NCI-H748 treated with DMSO at 0.1 percent for 48 hours (cell line): ENCODE data around the gene KRT36.

ENCODE experiments used
- DNase-seq: peaks from one replicate; lab custom pipeline; 2025; lab: John Stamatoyannopoulos, UW

KRT36 gene

GRCh38 chr17:41521574-41522261 is 32.0 kb upstream of the KRT36 start:
- DNase-seq = no peak

- peak; percentile 92 for DNase-seq
Observed at GRCh38 chr17:41520821-41521521, 31.3 kb upstream of the KRT36 start.

- DNase-seq = peak; percentile 46
Observed at GRCh38 chr17:41519501-41520224, 30.0 kb upstream of the KRT36 start.

- DNase-seq = no peak
Observed at GRCh38 chr17:41518789-41519449, 29.2 kb upstream of the KRT36 start, which contains the start of gene KRT15. Gene KRT15, minus strand, starts transcription at chr17:41518890. Its CDS starts 63 bp downstream, at chr17:41518827.

DNA sequence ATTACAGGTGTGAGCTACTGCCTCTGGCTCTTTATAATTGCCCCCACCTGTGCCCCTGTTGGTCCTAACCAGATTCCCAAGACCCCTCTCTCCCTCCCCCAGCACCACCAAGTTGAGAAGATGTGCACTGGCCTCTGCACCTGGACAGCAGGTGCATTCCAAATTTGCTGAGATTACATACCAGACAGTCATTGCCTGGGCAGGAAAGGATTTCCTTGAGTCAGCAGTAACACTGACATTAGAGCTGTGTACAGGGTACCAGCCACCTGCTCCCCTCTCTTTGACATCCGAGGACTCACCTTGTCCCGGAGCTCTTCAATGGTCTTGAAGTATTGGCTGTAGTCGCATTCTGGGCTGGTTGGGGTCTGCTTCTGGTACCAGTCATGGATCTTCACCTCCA is 28.3 kb upstream of the KRT36 start:
- no peak for DNase-seq

- no peak for DNase-seq
Observed at GRCh38 chr17:41516830-41517283, 27.1 kb upstream of the KRT36 start.

DNA sequence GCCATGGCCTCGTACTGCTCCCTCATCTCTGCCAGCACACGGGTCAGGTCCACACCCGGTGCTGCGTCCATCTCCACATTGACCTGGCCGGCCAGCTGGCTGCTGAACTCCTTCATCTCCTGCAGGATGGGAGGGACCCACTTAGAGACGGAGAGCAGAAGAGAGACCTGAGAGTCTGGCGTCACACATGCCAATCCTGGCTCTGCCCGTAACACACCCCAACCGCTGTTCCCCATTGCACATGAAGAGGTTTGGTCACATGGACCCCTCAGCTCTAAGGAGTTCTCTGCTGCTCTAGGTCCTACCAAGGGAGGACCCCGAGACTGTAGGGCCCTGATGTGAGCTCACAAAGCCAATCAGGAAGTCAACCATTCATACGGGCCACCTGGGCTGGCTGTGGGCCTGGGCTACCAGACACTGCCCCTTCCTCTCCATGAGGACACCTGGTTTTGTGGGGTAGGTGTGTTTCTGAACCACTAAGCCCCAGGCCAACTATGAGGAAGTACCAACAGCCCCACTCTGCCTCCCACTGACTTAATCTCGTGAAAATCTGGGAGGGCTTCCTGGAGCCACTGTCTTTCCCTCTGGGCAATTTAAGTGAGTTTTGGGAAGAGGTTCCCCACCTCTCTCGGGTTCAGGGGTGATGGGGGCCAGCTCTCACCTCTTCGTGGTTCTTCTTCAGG is 26.6 kb upstream of the KRT36 start:
- DNase-seq = no peak

GRCh38 chr17:41513168-41513547 is 23.4 kb upstream of the KRT36 start:
- DNase-seq = peak; percentile 86

DNA sequence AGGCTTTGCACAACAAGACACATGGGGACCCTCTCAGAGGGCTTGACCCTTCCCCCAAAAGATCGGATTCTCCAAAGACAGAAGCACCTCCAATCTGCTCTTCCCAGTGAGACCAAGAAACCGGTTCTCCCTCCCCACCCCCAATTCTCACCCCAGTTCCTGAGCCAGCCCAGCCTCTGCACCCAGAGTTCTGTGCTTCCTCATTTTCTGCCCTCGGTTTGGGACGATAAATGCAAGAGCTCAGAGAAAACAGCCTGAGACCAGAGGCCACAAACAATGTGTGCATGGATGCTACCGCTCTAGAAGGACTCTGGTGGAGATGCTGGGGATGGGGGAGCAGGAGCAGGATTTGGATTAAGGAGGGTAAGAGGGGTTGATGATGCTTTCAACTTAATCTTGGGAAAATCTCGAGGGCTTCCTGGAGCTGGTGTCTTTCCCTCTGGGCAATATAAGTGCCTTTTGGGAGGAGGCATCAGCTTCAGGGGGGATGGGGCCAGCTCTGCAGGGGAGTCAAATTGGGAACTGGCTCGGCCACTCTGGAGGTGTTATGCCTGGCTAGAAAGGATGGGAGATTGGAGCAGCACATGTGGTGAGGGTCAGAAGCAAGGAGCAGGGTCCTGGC is 22.9 kb upstream of the KRT36 start:
- DNase-seq = no peak

DNA sequence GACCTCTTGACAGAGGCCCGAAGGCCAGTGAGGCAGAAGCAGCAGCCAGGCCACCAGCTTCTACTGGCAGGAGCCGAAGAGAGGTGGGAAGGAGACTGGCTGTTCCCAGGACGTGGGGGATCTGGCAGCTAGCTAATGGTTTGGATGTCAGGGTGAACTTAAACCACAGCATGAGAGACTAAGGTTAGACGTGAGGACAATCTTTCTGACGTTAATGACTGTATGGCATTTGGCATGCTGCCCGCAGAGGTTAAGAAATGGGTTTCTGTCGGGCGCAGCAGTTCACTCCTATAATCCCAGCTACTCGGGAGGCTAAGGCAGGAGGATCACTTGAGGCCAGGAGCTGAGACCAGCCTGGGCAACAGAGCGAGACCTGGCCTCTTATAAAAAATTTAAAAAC is 22.0 kb upstream of the KRT36 start:
- no peak for DNase-seq

DNA sequence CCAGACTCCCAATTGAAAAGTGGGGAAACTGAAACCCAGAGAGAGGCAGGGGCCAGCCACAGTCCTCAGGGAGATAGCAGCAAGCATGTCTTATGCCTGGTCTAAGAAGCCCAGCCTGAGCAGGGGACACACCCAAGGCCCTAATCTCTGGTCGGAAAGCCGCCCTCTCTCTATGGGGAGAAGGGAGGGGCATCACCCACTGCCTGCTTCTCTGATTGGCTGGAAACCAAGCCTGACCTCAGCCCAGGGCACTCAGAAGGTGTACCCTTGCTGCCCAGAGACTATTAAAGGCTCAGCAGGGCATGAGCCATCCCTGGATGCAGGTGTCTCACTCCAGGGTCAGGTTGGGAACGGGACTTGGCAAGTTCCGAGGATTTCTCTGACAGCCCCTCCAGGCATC is 21.4 kb upstream of the KRT36 start:
- DNase-seq = peak; percentile 62

- peak; percentile 62 for DNase-seq
Observed at GRCh38 chr17:41510251-41511065, 20.7 kb upstream of the KRT36 start.

- DNase-seq = no peak
Observed at GRCh38 chr17:41507315-41507880, 17.7 kb upstream of the KRT36 start.

- DNase-seq = no peak
Observed at GRCh38 chr17:41505809-41506767, 16.4 kb upstream of the KRT36 start.

DNA sequence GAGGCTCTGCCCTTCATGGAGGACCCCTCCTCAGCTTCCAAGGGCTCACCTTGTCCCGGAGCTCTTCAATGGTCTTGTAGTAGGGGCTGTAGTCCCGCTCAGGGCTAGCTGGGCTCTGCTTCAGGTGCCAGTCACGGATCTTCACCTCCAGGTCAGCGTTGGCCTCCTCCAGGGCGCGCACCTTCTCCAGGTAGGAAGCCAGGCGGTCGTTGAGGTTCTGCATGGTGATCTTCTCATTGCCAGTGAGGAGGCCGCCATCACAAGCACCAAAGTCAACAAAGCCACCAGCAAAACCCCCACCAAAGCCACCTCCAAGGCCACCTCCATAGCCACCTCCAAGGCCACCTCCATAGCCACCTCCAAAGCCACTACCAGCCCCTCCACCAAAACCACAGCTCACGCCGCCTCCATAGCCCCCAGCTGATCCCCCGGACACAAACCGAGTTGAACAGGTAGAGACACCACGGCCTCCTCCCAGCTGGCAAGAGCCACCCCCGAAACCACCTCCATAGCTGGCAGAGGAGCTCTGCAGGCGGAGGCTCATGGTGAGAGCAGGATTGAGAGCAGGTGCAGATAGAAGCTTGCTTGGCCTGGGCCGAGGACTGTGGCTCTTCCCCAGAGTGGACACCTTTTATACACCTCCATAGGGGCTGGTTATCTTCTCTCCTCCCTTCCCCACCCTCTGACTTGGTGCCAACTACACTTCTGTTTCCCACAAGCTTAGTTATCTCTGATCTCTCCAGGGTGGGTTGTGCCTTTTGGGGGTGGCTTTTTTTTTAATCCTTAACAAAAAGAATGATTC is 15.5 kb upstream of the KRT36 start, which contains the start of gene KRT13:
TSS of gene KRT13 (minus strand) at position 606 of the 802 bp plus-strand sequence. CDS start at position 544, 62 bp downstream.
- no peak for DNase-seq

GRCh38 chr17:41504246-41504977 is 14.7 kb upstream of the KRT36 start:
- DNase-seq = no peak

- DNase-seq = no peak
Observed at GRCh38 chr17:41503202-41503601, 13.5 kb upstream of the KRT36 start.
